Endodermal cell (in vitro differentiated cells): Measurements from ENCODE around the gene TSPAN4. TPM values are rescaled to one million over a fixed set of nuclear protein-coding genes. Genes with fewer than 3 reads are reported as not detected.

ENCODE experiments used
- DNase-seq: peaks from one replicate; pipeline ENCODE4 v3.0.0-alpha.2; 2017
- H3K27ac ChIP-seq: 2 replicates; pipeline ENCODE4 v1.5.1; 2013; ENCODE audit warnings: mild to moderate bottlenecking, low read depth, low read length, moderate library complexity
- H3K27me3 ChIP-seq: 2 replicates; pipeline ENCODE4 v1.6.1; 2013; ENCODE audit warnings: mild to moderate bottlenecking, low read length, moderate library complexity; ENCODE audit not compliant: insufficient read depth, control insufficient read depth, poor library complexity, severe bottlenecking
- H3K36me3 ChIP-seq: 2 replicates; pipeline ENCODE4 v1.7.0; 2013; ENCODE audit warnings: mild to moderate bottlenecking, low read length, moderate library complexity; ENCODE audit not compliant: control insufficient read depth, insufficient read depth
- H3K4me1 ChIP-seq: one replicate; pipeline ENCODE4 v1.7.0; 2013; ENCODE audit warnings: low read length; ENCODE audit not compliant: control insufficient read depth, insufficient read depth
- H3K4me3 ChIP-seq: 2 replicates; pipeline ENCODE4 v1.5.1; 2013; ENCODE audit warnings: mild to moderate bottlenecking, low read length, moderate library complexity
- H3K9ac ChIP-seq: 2 replicates; pipeline ENCODE4 v1.6.1; 2013; ENCODE audit warnings: mild to moderate bottlenecking, low read length, moderate library complexity; ENCODE audit not compliant: poor library complexity, severe bottlenecking; ENCODE audit errors: extremely low read depth
- H3K9me3 ChIP-seq: 2 replicates; pipeline ENCODE4 v1.6.1; 2013; ENCODE audit warnings: mild to moderate bottlenecking, low read length, moderate library complexity; ENCODE audit not compliant: control insufficient read depth
- H3K27ac Mint-ChIP-seq: 2 replicates; pipeline ENCODE4 v1.8.0; 2020; ENCODE audit warnings: mixed read lengths
- H3K27me3 Mint-ChIP-seq: 2 replicates; pipeline ENCODE4 v1.8.0; 2021; ENCODE audit warnings: mild to moderate bottlenecking, mixed read lengths; ENCODE audit not compliant: insufficient read depth
- H3K36me3 Mint-ChIP-seq: 2 replicates; pipeline ENCODE4 v1.8.0; 2020; ENCODE audit warnings: low read depth, mixed read lengths
- H3K4me1 Mint-ChIP-seq: 2 replicates; pipeline ENCODE4 v1.8.0; 2020; ENCODE audit warnings: mixed read lengths
- H3K4me3 Mint-ChIP-seq: 2 replicates; pipeline ENCODE4 v1.8.0; 2020; ENCODE audit warnings: mild to moderate bottlenecking, moderate library complexity, mixed read lengths
- H3K9me3 Mint-ChIP-seq: 2 replicates; pipeline ENCODE4 v1.8.0; 2020; ENCODE audit warnings: mild to moderate bottlenecking, mixed read lengths
- WGBS, 2 experiments: methylation state at CpG; one replicate each; pipeline versions ENCODE4 v1.1.5 to v1.1.7; 2013; ENCODE audit warnings: missing lambda C conversion rate in 2 of 2, mixed read lengths in 1 of 2; ENCODE audit not compliant: insufficient coverage in 1 of 2, insufficient read length in 1 of 2; 5-methylcytosine and 5-hydroxymethylcytosine counted together
- total RNA-seq, 2 donors: library from RNA; stranded (reverse); fragmentation: NEBNext Ultra II Directional in 1 of 2; extraction: Animal tissue kit (Norgen Biotek cat#: 25700) in 1 of 2; gene quantifications; 2 replicates in 1 of 2; 3 replicates in 1 of 2; pipeline ENCODE4 v1.2.1, GENCODE V29; 2021
- TF ChIP-seq, protein P1 (sequence below): fragments of 200-600 bp; sonication (generic); conservative IDR thresholded peaks from 2 replicates; pipeline ENCODE4 v1.5.0; 2021; ENCODE audit warnings: antibody characterized with exemption, mild to moderate bottlenecking

TSPAN4 gene
- total RNA-seq, 2 donors from 2014 or later = 56.8 to 71.1 TPM

DNA sequence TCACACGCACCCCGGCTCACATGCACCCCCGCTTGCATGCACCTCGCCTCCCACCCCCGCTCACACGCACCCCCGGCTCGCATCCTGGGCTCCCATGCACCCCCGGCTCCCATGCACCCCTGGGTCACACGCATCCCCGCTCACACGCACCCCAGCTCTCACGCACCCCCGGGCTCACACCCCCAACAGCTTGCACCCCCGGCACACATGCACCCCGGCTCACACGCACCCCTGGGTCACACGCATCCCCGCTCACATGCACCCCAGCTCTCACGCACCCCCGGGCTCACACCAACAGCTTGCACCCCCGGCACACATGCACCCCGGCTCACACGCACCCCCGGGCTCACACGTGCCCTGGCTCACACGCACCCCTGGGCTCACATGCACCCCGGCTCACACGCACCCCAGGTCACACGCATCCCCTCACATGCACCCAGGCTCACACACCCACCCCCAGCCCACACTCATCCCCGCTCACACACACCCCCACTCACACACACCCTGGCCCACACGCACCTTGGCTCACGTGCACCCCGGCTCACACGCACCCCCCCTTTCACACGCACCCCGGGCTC lies 16.2 kb downstream of the TSPAN4 start:
- Histone ChIP-seq H3K9me3 (no peaks in the 10 kb centered on the region), H3K27ac (no peak overlapping the region), H3K4me3 (no peak overlapping the region), H3K4me1 (no peaks in the 10 kb centered on the region), H3K36me3 (no peaks in the 10 kb centered on the region), H3K27me3 (no peaks in the 10 kb centered on the region), H3K9ac (no peak overlapping the region)
- WGBS, 2 experiments = 80 to 95% methylated on average over 2 to 33 of the region's 37 CpGs
- peaks cover 3% of the 10 kb centered on the region for H3K36me3 Mint-ChIP-seq
- no peaks in the 10 kb centered on the region for H3K9me3 Mint-ChIP-seq
- H3K27me3 Mint-ChIP-seq = no peaks in the 10 kb centered on the region
- no peak for DNase-seq
- H3K4me3 Mint-ChIP-seq = no peak overlapping the region
- no peak overlapping the region for H3K27ac Mint-ChIP-seq
- H3K4me1 Mint-ChIP-seq = peaks cover 5% of the 10 kb centered on the region
- TF ChIP-seq, protein P1, sequence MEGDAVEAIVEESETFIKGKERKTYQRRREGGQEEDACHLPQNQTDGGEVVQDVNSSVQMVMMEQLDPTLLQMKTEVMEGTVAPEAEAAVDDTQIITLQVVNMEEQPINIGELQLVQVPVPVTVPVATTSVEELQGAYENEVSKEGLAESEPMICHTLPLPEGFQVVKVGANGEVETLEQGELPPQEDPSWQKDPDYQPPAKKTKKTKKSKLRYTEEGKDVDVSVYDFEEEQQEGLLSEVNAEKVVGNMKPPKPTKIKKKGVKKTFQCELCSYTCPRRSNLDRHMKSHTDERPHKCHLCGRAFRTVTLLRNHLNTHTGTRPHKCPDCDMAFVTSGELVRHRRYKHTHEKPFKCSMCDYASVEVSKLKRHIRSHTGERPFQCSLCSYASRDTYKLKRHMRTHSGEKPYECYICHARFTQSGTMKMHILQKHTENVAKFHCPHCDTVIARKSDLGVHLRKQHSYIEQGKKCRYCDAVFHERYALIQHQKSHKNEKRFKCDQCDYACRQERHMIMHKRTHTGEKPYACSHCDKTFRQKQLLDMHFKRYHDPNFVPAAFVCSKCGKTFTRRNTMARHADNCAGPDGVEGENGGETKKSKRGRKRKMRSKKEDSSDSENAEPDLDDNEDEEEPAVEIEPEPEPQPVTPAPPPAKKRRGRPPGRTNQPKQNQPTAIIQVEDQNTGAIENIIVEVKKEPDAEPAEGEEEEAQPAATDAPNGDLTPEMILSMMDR = no peak

DNA sequence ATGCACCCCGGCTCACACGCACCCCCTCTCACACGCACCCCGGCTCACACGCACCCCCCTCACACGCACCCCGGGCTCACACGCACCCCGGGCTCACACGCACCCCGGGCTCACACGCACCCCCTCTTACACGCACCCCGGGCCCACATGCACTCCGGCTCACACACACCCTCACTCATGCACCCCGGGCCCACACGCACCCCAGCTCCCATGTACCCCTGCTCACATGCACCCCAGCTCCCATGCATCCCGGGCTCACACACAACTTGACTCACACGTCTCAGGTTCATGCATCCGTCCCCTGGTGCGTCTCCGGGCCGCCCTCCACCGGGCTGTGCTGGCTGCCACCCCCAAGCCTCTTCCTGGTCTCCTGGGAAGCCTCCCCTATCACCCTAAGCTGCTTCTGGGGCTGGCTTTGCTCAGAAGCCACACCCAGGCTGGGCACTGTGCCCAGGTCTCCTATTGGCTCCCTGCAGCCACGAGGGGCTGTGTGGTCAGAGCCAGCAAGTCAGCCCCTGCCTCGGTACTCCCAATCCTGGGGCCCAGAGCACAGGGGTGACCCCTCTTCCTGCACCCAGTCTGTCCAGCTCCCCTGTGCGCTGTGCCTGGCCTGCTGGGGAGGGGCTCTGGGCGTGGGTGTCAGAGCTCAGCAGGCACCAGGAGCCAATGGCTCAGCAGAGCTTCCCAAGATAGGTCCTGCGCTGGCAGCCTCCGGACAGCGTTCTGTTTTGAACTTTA lies 16.9 kb downstream of the TSPAN4 start:
- Mint-ChIP-seq H3K9me3 (no peaks in the 10 kb centered on the region), H3K27me3 (no peaks in the 10 kb centered on the region), H3K4me3 (no peak overlapping the region), H3K36me3 (peaks cover 3% of the 10 kb centered on the region), H3K27ac (no peak overlapping the region), H3K4me1 (peaks cover 5% of the 10 kb centered on the region)
- no peak for DNase-seq
- no peak overlapping the region for H3K9ac ChIP-seq
- no peaks in the 10 kb centered on the region for H3K36me3 ChIP-seq
- H3K27me3 ChIP-seq = no peaks in the 10 kb centered on the region
- H3K9me3 ChIP-seq = no peaks in the 10 kb centered on the region
- H3K27ac ChIP-seq = no peak overlapping the region
- no peak overlapping the region for H3K4me3 ChIP-seq
- H3K4me1 ChIP-seq = no peaks in the 10 kb centered on the region
- TF ChIP-seq, protein P1 = no peak
- WGBS, 2 experiments = 86 to 91% methylated on average over 15 to 19 of the region's 31 CpGs

DNA sequence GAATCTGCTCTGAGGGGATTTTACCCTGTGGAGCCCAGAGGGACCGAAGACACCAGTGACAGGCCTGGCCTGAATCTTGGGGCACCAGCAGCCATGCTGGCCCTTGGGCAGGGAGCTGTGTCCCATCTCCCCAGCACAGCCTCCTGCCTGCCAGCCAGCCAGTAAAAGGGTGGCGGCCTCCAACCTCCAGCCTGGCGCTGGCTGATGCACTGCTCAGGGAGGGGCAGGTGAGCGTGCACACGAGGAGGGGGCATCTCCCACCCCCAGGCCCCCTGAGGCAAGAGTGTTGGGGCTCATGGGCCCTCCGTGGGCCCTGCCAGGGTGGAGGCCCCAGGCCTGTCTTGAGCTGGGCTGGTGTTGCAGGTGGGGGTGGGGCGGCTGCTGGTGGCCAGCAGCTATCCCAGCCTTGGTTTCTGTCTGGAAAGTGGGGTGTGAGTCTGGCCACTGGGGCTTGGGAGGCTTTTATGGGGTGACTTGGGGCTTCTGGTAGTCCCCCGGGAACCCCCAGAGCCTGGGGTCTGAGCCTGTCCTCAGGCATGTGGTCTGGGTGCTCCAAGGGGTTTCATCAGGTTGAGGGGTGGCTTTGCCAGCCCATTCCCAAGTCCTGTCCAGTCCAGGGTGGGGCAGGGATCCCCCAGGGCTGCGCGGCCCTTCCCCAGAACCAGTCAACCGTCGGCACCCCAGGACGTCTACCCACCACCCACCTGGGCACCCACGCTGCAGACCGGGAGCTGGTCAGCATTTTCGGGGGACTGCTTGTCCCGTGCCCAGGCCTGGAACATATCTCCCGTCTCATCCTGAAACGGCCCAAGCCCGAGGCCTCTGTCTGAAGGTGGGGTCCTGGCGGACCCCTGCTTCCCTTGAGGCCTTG lies 17.8 kb downstream of the TSPAN4 start:
- H3K27me3 Mint-ChIP-seq = no peaks in the 10 kb centered on the region
- Histone ChIP-seq H3K9ac (no peak overlapping the region), H3K9me3 (no peaks in the 10 kb centered on the region), H3K27ac (no peak overlapping the region), H3K4me1 (no peaks in the 10 kb centered on the region), H3K4me3 (no peak overlapping the region), H3K27me3 (no peaks in the 10 kb centered on the region), H3K36me3 (no peaks in the 10 kb centered on the region)
- H3K4me1 Mint-ChIP-seq = peaks cover 5% of the 10 kb centered on the region
- 90 to 92% methylated on average over 6 to 21 of the region's 21 CpGs for WGBS, 2 experiments
- TF ChIP-seq, protein P1 = no peak
- H3K27ac Mint-ChIP-seq = no peak overlapping the region
- H3K36me3 Mint-ChIP-seq = peaks cover 3% of the 10 kb centered on the region
- no peak for DNase-seq
- H3K9me3 Mint-ChIP-seq = no peaks in the 10 kb centered on the region
- H3K4me3 Mint-ChIP-seq = no peak overlapping the region
